Dendritic cell treated with granulocyte-macrophage colony-stimulating factor and Interleukin-4, amounts not matched to agents 40 ng/mL and 50 ng/mL, for 4 days (primary cell): Measurements from ENCODE around the gene FN1.
"Not testable (repeated sequence)": the region's sequence is repeated elsewhere in the genome, so short reads cannot be mapped to it uniquely, and the experiment has no call there.

Experiments used
- H3K27ac Mint-ChIP-seq: one replicate; pipeline ENCODE4 v1.8.0; 2022; ENCODE audit warnings: mild to moderate bottlenecking, mixed read lengths
- H3K27me3 Mint-ChIP-seq: one replicate; pipeline ENCODE4 v1.8.0; 2022; ENCODE audit warnings: mild to moderate bottlenecking, mixed read lengths
- H3K36me3 Mint-ChIP-seq: one replicate; pipeline ENCODE4 v1.8.0; 2022; ENCODE audit warnings: low read depth, mixed read lengths
- H3K4me1 Mint-ChIP-seq: one replicate; pipeline ENCODE4 v1.8.0; 2022; ENCODE audit warnings: low read depth, mixed read lengths
- H3K4me3 Mint-ChIP-seq: one replicate; pipeline ENCODE4 v1.8.0; 2022; ENCODE audit warnings: mild to moderate bottlenecking, moderate library complexity, mixed read lengths
- H3K9me3 Mint-ChIP-seq: one replicate; pipeline ENCODE4 v1.8.0; 2022; ENCODE audit warnings: mixed read lengths
- intact Hi-C: fragments of 100-400 bp; cut with micrococcal nuclease; formaldehyde crosslinking; loops from one replicate; pipeline ENCODE4 v1.15.0; 2022

The FN1 gene

DNA sequence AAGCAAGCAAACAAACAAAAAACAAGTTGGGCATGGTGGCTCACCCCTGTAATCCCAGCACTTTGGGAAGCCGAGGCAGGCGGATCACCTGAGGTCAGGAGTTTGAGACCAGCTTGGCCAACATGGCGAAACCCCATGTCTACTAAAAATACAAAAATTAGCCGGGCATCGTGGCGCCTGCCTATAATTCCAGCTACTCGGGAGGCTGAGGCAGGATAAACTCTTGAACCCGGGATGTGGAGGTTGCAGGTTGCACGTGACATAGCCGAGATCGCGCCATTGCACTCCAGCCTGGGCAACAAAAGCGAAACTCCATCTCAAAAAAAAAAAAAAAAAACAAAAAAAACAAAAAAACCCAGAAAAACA is 124.6 kb downstream of the FN1 start:
- H3K9me3 Mint-ChIP-seq, H3K27me3 Mint-ChIP-seq: not testable (repeated sequence)
- H3K4me1 Mint-ChIP-seq = peaks cover 26% of the 10 kb centered on the region
- intact Hi-C loops = loop anchor here (5.0 kb wide), 1 partner anchor 504 kb away; the partner anchor contains the start of gene BARD1
- peaks cover 27% of the 10 kb centered on the region for H3K36me3 Mint-ChIP-seq
- H3K4me3 Mint-ChIP-seq = peak overlapping the region; percentile 86
- peak overlapping the region; percentile 87 for H3K27ac Mint-ChIP-seq
